HEK293 (cell line): ENCODE data around the gene KLF16.

Experiments used
- CTCF ChIA-PET: fragments of 350-600 bp; formaldehyde crosslinking; extraction: SDS; loops from one replicate; lab custom pipeline; 2021; ENCODE audit warnings: antibody characterized with exemption; lab: Yijun Ruan, JAX
- POLR2A ChIA-PET: fragments of 300-600 bp; formaldehyde crosslinking; extraction: SDS; loops from one replicate; lab custom pipeline; 2020; ENCODE audit warnings: antibody characterized with exemption, inconsistent platforms; lab: Yijun Ruan, JAX
- H3K27ac ChIP-seq: fragments of 200-500 bp; sonication (Bioruptor generic); 2 replicates; pipeline ENCODE4 v1.5.1; 2014; ENCODE audit warnings: low read depth, low read length, control low read depth, inconsistent platforms; ENCODE audit errors: extremely low read depth
- H3K36me3 ChIP-seq, 2 experiments: fragments of 200-500 bp in 1 of 2; sonication (Bioruptor generic) in 1 of 2; 1 replicate in 1 of 2; 2 replicates in 1 of 2; pipeline ENCODE4 v1.5.1; 2014 to 2017; ENCODE audit warnings: inconsistent platforms in 2 of 2, low read length in 2 of 2; ENCODE audit not compliant: control insufficient read depth in 2 of 2, insufficient read depth in 1 of 2
- H3K4me1 ChIP-seq: fragments of 200-500 bp; sonication (Bioruptor generic); 2 replicates; pipeline ENCODE4 v1.5.1; 2014; ENCODE audit warnings: mild to moderate bottlenecking, low read length, inconsistent platforms; ENCODE audit not compliant: control insufficient read depth, insufficient read depth
- H3K4me3 ChIP-seq: 2 replicates; pipeline ENCODE4 v1.5.1; 2011; ENCODE audit warnings: low read depth, mild to moderate bottlenecking, control low read depth, low read length, moderate library complexity
- H3K9me3 ChIP-seq: fragments of 200-500 bp; sonication (Bioruptor generic); 2 replicates; pipeline ENCODE4 v1.5.1; 2014; ENCODE audit warnings: low read depth, low read length, inconsistent platforms; ENCODE audit not compliant: control insufficient read depth, insufficient read depth
- GLIS1 ChIP-seq: fragments of 450-650 bp; formaldehyde crosslinking; IDR thresholded peaks from 2 replicates; pipeline ENCODE4 v1.5.1; 2016; ENCODE audit warnings: missing biosample characterization, missing genetic modification characterization
- IKZF3 ChIP-seq: fragments of 450-650 bp; IDR thresholded peaks from 2 replicates; pipeline ENCODE4 v1.5.0; 2018; ENCODE audit warnings: missing biosample characterization, mild to moderate bottlenecking, missing genetic modification characterization, moderate library complexity
- INSM2 ChIP-seq: fragments of 450-650 bp; formaldehyde crosslinking; IDR thresholded peaks from 2 replicates; pipeline ENCODE4 v1.5.1; 2016; ENCODE audit warnings: missing biosample characterization, missing genetic modification characterization
- KLF10 ChIP-seq: fragments of 450-650 bp; IDR thresholded peaks from 2 replicates; pipeline ENCODE4 v1.5.1; 2018; ENCODE audit warnings: missing biosample characterization, mild to moderate bottlenecking, missing genetic modification characterization
- KLF8 ChIP-seq: fragments of 450-650 bp; formaldehyde crosslinking; IDR thresholded peaks from 2 replicates; pipeline ENCODE4 v1.5.1; 2016; ENCODE audit warnings: missing biosample characterization, missing genetic modification characterization
- MYNN ChIP-seq: fragments of 450-650 bp; formaldehyde crosslinking; IDR thresholded peaks from 2 replicates; pipeline ENCODE4 v1.5.1; 2016; ENCODE audit warnings: missing biosample characterization, missing genetic modification characterization, borderline replicate concordance
- PRDM4 ChIP-seq: fragments of 450-650 bp; formaldehyde crosslinking; IDR thresholded peaks from 2 replicates; pipeline ENCODE4 v1.5.1; 2017; ENCODE audit warnings: missing biosample characterization, missing genetic modification characterization
- SP7 ChIP-seq: fragments of 450-650 bp; formaldehyde crosslinking; IDR thresholded peaks from 2 replicates; pipeline ENCODE4 v1.5.1; 2016; ENCODE audit warnings: missing biosample characterization, missing genetic modification characterization
- ZBTB48 ChIP-seq: fragments of 450-650 bp; formaldehyde crosslinking; IDR thresholded peaks from 2 replicates; pipeline ENCODE4 v1.5.1; 2016; ENCODE audit warnings: missing biosample characterization, missing genetic modification characterization
- ZFP3 ChIP-seq: fragments of 450-650 bp; formaldehyde crosslinking; IDR thresholded peaks from 2 replicates; pipeline ENCODE4 v1.5.1; 2016; ENCODE audit warnings: low read depth, missing biosample characterization, missing genetic modification characterization
- ZFP37 ChIP-seq: fragments of 450-650 bp; formaldehyde crosslinking; IDR thresholded peaks from 2 replicates; pipeline ENCODE4 v1.5.1; 2016; ENCODE audit warnings: missing biosample characterization, missing genetic modification characterization
- ZNF18 ChIP-seq: fragments of 450-650 bp; formaldehyde crosslinking; IDR thresholded peaks from 2 replicates; pipeline ENCODE4 v1.5.1; 2016; ENCODE audit warnings: missing biosample characterization, missing genetic modification characterization
- ZNF19 ChIP-seq: fragments of 450-650 bp; formaldehyde crosslinking; IDR thresholded peaks from 2 replicates; pipeline ENCODE4; 2016; ENCODE audit warnings: missing biosample characterization, missing genetic modification characterization, low read depth
- ZNF24 ChIP-seq: fragments of 450-650 bp; formaldehyde crosslinking; IDR thresholded peaks from 2 replicates; pipeline ENCODE4 v1.5.1; 2016; ENCODE audit warnings: missing biosample characterization, missing genetic modification characterization
- ZNF302 ChIP-seq: fragments of 450-650 bp; formaldehyde crosslinking; IDR thresholded peaks from 2 replicates; pipeline ENCODE4 v1.5.1; 2016; ENCODE audit warnings: missing biosample characterization, missing genetic modification characterization, low read depth
- ZNF311 ChIP-seq: fragments of 450-650 bp; formaldehyde crosslinking; IDR thresholded peaks from 2 replicates; pipeline ENCODE4 v1.5.1; 2017; ENCODE audit warnings: missing biosample characterization, missing genetic modification characterization, borderline replicate concordance
- ZNF391 ChIP-seq: fragments of 450-650 bp; formaldehyde crosslinking; IDR thresholded peaks from 2 replicates; pipeline ENCODE4 v1.5.1; 2016; ENCODE audit warnings: low read depth, missing biosample characterization, missing genetic modification characterization, borderline replicate concordance
- ZNF501 ChIP-seq: fragments of 450-650 bp; formaldehyde crosslinking; IDR thresholded peaks from 2 replicates; pipeline ENCODE4 v1.5.1; 2016; ENCODE audit warnings: missing biosample characterization, missing genetic modification characterization
- ZNF513 ChIP-seq: fragments of 450-650 bp; IDR thresholded peaks from 2 replicates; pipeline ENCODE4 v1.5.1; 2018; ENCODE audit warnings: missing biosample characterization, missing genetic modification characterization
- ZNF600 ChIP-seq: fragments of 450-650 bp; formaldehyde crosslinking; IDR thresholded peaks from 2 replicates; pipeline ENCODE4 v1.5.1; 2016; ENCODE audit warnings: missing biosample characterization, missing genetic modification characterization
- ZNF645 ChIP-seq: fragments of 450-650 bp; formaldehyde crosslinking; IDR thresholded peaks from 2 replicates; pipeline ENCODE4; 2016; ENCODE audit warnings: missing biosample characterization, missing genetic modification characterization
- ZNF654 ChIP-seq: fragments of 450-650 bp; formaldehyde crosslinking; IDR thresholded peaks from 2 replicates; pipeline ENCODE4 v1.5.1; 2016; ENCODE audit warnings: low read depth, missing biosample characterization, missing genetic modification characterization
- ZNF830 ChIP-seq: fragments of 450-650 bp; IDR thresholded peaks from 2 replicates; pipeline ENCODE4 v1.5.0; 2018; ENCODE audit warnings: missing biosample characterization, missing genetic modification characterization, low read depth, mild to moderate bottlenecking, moderate library complexity
- ZSCAN23 ChIP-seq: fragments of 450-650 bp; formaldehyde crosslinking; IDR thresholded peaks from 2 replicates; pipeline ENCODE4 v1.5.1; 2016; ENCODE audit warnings: missing biosample characterization, missing genetic modification characterization
- TF ChIP-seq, protein P1 (sequence below): IDR thresholded peaks from 2 replicates; pipeline ENCODE4 v1.6.1; 2011; ENCODE audit warnings: mild to moderate bottlenecking, low read depth, low read length, borderline replicate concordance
- TF ChIP-seq, protein P2 (sequence below): fragments of 450-650 bp; formaldehyde crosslinking; IDR thresholded peaks from 2 replicates; pipeline ENCODE4 v1.5.1; 2016; ENCODE audit warnings: missing biosample characterization, missing genetic modification characterization
- TF ChIP-seq, protein P3 (sequence below): fragments of 450-650 bp; formaldehyde crosslinking; IDR thresholded peaks from 2 replicates; pipeline ENCODE4 v1.5.1; 2016; ENCODE audit warnings: missing biosample characterization, missing genetic modification characterization

The KLF16 gene

GRCh38 chr19:1905863-1906375 lies 42.5 kb upstream of the KLF16 start:
- ChIA-PET POLR2A (interaction anchor here (1.0 to 1.6 kb wide), 6 partner anchors 9 to 624 kb away, joined by 3 to 11 read pairs (median 4); no protein-coding TSS in a partner anchor), CTCF (no interaction called here)
- Histone ChIP-seq H3K4me1 (peaks cover 12% of the 10 kb centered on the region), H3K4me3 (peak overlapping the region; percentile 81), H3K27ac (peak overlapping the region; percentile 81), H3K36me3 (peaks cover 0 to 21% of the 10 kb centered on the region in 2 experiments; a peak in 2 of 3 replicates), H3K9me3 (no peaks in the 10 kb centered on the region)
- TF ChIP-seq ZNF501 (tag by site-specific recombination) = no peak
- no peak for TF ChIP-seq ZNF18 (tag by site-specific recombination)
- TF ChIP-seq, protein P1, sequence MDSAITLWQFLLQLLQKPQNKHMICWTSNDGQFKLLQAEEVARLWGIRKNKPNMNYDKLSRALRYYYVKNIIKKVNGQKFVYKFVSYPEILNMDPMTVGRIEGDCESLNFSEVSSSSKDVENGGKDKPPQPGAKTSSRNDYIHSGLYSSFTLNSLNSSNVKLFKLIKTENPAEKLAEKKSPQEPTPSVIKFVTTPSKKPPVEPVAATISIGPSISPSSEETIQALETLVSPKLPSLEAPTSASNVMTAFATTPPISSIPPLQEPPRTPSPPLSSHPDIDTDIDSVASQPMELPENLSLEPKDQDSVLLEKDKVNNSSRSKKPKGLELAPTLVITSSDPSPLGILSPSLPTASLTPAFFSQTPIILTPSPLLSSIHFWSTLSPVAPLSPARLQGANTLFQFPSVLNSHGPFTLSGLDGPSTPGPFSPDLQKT = no peak
- TF ChIP-seq ZNF24 (tag by site-specific recombination) = no peak
- TF ChIP-seq ZSCAN23 = no peak
- no peak for TF ChIP-seq ZNF645
- TF ChIP-seq ZNF513 (tag by site-specific recombination) = no peak
- no peak for TF ChIP-seq MYNN (tag by site-specific recombination)
- no peak for TF ChIP-seq ZFP3 (tag by site-specific recombination)
- TF ChIP-seq ZNF600 = no peak
- TF ChIP-seq ZNF302 (tag by site-specific recombination) = no peak
- TF ChIP-seq ZNF311 (tag by site-specific recombination) = no peak
- 0 out of 2 replicates have a peak, but pooled peaks have one; percentile 20 for TF ChIP-seq ZFP37 (tag by site-specific recombination)
- no peak for TF ChIP-seq ZNF830 (tag by site-specific recombination)
- TF ChIP-seq, protein P2, sequence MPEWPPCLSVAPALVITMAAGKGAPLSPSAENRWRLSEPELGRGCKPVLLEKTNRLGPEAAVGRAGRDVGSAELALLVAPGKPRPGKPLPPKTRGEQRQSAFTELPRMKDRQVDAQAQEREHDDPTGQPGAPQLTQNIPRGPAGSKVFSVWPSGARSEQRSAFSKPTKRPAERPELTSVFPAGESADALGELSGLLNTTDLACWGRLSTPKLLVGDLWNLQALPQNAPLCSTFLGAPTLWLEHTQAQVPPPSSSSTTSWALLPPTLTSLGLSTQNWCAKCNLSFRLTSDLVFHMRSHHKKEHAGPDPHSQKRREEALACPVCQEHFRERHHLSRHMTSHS = no peak
- TF ChIP-seq, protein P3, sequence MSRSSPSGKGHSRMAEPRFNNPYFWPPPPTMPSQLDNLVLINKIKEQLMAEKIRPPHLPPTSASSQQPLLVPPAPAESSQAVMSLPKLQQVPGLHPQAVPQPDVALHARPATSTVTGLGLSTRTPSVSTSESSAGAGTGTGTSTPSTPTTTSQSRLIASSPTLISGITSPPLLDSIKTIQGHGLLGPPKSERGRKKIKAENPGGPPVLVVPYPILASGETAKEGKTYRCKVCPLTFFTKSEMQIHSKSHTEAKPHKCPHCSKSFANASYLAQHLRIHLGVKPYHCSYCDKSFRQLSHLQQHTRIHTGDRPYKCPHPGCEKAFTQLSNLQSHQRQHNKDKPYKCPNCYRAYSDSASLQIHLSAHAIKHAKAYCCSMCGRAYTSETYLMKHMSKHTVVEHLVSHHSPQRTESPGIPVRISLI = no peak
- no peak for TF ChIP-seq SP7 (tag by site-specific recombination)
- 0 out of 2 replicates have a peak, but pooled peaks have one; percentile 5 for TF ChIP-seq PRDM4
- no peak for TF ChIP-seq IKZF3 (tag by site-specific recombination)
- no peak for TF ChIP-seq KLF8 (tag by site-specific recombination)
- no peak for TF ChIP-seq KLF10 (tag by site-specific recombination)
- no peak for TF ChIP-seq ZNF654 (tag by site-specific recombination)
- TF ChIP-seq ZBTB48 (tag by site-specific recombination) = no peak
- 0 out of 2 replicates have a peak, but pooled peaks have one; percentile 6 for TF ChIP-seq ZNF391 (tag by site-specific recombination)
- TF ChIP-seq ZNF19 (tag by site-specific recombination) = no peak
- no peak for TF ChIP-seq INSM2 (tag by site-specific recombination)
- no peak for TF ChIP-seq GLIS1
